H4 (cell line): ENCODE measurements around the gene SNAP23. TPM values are rescaled to one million over a fixed set of nuclear protein-coding genes. Genes with fewer than 3 reads are reported as not detected.

Source experiments
- DNase-seq: peaks from one replicate; pipeline ENCODE4 v3.0.0-alpha.2; 2015; ENCODE audit warnings: low spot score
- total RNA-seq: library from RNA; depleted of rRNA; stranded (reverse); fragments of >200 nt; shearing (Covaris generic); gene quantifications from 2 replicates; pipeline ENCODE4 v1.2.3, GENCODE V29; 2014; rRNA removed

SNAP23 gene
- total RNA-seq = 56.7 and 87.9 TPM in 2 replicates

DNA sequence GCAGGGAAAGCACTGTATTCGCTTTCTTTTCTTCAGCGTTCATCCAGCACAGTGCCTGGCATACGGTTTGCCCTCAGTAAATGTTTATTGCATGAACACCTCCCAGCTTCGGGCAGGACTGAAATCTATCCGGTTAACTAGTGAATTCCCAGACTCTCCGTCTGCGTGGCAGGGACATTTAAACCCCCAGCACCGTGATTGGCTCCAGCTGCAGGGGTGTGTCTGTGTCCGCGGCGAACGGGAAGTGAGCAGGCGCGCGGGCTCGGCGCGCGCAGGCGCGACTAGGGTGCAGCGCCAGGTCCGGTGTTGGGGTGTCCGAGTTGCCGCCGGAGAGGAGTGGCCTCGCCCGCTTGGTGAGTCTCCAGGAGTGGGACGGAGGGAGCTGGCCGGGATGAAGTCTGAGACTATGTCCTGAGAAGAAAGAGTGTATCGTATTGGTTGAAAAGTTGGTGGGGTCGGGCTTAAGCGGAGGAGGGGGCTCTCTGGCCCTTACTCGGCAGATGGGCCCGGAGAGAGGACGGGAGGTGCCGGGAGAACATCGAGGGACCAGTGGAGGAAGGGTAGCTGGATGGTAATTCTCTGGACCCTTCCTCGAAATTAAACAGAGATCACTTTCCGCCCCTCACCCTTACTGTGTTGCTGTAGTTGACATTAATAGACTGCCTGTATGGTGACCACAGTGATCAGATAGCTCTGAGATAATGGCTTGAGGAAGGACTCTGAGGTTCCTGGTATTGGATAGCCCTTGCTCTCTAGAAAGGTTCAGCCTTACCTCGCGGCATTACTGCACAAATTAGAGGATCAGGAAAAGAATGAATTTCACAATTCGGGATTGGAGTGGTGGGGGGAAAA is at the start of gene SNAP23:
TSS of gene SNAP23 (plus strand) at position 274 of the 852 bp plus-strand sequence. CDS start 16,213 bp downstream, outside the sequence.
- DNase-seq = peak; percentile 93

- no peak for DNase-seq
These were observed 47.8 kb upstream of the SNAP23 start for GRCh38 chr15:42447599-42447998.

DNA sequence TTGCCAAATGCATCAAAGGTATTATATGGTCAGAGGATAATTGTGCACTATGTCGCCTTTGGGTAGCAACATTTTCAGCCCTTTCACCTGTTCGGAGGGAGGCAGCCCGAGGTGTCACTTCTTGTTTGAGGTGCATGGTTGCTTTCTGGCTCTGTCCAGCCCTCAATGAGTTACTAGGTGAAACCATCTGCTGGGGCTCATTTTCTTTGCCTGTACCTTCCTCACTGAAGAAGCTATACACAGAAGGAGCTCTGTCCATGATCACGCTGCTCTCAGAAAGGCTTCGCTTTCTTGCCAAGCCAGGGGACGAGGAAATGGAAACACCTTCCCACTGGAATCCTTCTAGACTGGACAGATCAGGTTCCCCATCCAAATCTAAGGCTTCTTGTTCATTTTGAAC is 47.2 kb upstream of the SNAP23 start:
- DNase-seq = no peak

DNA sequence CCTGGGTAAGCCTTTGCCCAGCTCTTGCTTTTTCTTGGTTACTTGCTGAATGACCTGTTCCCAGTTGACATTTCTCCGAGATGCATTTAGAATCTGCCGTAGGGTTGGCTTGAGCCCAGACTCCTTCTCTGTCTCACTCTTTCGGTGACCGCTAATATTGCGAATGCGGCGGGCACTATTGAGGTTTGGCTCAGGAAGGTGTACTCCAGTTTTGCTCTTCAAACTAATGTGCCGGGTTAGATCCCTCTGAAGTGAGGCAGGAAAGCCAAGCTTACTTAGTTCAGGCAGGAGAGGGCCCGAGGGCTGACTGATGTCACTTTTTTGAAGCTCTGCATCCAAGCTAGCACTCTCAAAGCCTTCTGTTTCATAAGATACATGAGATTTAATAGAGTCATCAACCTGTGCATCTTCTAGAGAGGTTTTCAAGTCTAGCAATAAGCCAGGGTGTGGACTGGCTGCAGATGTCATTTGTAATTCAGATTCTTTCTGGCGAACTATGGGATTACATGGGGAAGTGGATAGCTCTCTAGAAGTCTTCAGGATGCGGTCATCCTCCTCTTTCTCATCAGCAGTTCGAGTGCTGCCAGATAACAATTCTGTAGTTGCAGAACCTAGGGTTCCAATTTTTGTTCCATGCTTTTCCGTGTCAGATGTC is 45.5 kb upstream of the SNAP23 start:
- DNase-seq = no peak

GRCh38 chr15:42450425-42450790 is 45.0 kb upstream of the SNAP23 start:
- DNase-seq = no peak

GRCh38 chr15:42453826-42454225 is 41.6 kb upstream of the SNAP23 start:
- DNase-seq = no peak

- no peak for DNase-seq
These were observed 38.9 kb upstream of the SNAP23 start for GRCh38 chr15:42456531-42456930.

- no peak for DNase-seq
These were observed 38.5 kb upstream of the SNAP23 start for GRCh38 chr15:42456971-42457370.

- DNase-seq = no peak
These were observed 37.7 kb upstream of the SNAP23 start for GRCh38 chr15:42457445-42458442.

DNA sequence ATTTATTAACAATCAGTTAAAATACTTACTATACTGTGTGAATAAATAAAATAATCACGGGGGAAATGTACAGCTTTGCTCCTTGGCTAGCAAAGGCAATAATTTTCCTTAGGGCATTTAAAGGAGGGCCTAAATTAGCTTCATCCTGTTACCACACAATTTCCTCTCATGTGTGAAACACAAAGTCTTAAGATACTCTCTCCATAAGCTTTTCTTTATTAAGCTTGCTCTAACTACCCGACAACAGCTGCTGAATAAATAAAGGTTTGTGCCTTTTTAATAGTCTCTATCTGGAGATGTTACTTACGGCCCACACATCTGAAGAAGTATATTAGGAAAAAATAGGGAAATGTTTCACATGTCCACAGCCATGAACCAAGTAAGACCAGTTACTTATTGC is 34.2 kb upstream of the SNAP23 start:
- DNase-seq = no peak

GRCh38 chr15:42465520-42466259 is 29.7 kb upstream of the SNAP23 start:
- no peak for DNase-seq

DNA sequence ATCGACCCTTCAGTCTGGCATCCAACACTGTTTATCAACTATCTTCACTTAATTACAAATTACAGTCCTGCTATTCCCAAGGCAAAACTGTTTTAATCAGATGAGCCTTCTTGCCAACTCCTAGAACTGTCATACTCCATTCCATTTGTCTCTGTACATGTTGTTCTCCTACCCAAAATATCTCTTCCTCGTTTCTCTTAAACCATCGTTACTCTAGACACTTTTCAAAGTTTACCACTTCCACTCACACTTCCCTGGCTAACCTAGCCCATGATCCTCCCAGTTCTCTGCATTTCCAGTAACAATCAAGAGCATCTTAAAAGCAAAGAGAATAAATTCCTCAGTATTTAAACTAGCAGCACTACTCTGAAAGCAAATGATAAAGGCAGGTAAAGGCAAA is 24.4 kb upstream of the SNAP23 start:
- no peak for DNase-seq

- no peak for DNase-seq
These were observed 20.6 kb upstream of the SNAP23 start for GRCh38 chr15:42474827-42475226.

DNA sequence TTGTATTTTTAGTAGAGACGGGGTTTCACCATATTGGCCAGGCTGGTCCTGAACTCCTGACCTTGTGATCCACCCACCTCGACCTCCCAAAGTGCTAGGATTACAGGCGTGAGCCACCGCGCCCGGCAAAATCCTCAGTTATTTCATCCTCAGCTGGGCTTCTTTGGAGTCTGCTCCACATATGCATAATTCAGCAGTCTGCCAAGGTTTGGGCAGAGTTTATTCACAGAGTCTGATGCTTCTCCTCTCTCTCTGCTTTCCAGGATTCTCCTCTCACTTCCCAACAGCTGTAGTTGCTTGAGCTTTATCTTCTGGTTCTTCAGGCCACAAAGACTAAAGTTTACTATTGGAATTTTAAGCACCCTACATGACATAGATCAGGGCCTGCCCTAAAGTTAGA is 12.7 kb upstream of the SNAP23 start:
- no peak for DNase-seq

- DNase-seq = no peak
These were observed 11.8 kb upstream of the SNAP23 start for GRCh38 chr15:42483677-42484076.

- DNase-seq = no peak
These were observed 5.2 kb upstream of the SNAP23 start for GRCh38 chr15:42490291-42490670.

DNA sequence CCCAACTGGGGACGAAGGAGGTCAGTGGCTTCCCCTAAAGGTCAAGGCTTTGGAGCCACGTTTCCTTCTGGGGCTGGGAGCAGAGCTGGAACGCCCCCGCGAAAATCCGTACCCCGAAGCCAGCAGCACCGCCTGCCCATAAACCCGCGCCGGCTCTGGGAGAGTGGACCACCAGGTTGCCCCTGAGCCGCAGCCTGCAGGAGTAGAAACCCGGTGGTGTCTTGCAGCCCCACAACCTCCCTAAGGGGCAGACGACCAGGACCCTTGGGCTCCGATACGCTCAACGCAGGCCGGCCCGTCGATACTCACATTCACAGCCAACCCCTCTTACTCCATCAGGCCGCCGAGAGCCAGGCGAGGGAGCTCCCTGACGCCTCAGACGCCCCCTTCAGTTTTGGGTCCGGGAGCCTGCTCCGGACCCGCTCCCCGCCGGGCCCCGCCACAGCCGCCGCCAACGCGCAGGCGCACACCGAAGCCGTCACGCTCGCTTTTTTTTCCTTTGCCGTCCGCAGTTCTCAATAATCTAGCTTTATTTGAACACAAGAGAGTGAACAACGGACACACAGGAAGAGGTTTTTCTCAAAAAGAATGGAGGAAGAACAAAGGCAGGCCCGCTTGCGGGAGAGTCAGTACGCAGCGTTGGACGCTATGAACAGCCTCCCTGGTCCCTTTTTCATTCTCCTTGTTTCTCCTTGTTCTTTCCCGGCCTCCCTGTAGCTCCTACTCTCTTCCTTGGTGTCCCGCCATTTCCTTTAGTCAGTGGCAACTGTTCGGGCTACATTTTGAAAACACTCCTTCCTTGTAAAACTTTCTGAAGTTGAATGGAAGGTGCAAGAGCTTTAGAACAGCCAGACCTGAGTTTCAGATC is 4.5 kb upstream of the SNAP23 start, which contains the start of gene ZNF106:
TSS of gene ZNF106 (minus strand) at position 471 of the 868 bp plus-strand sequence. CDS start 18,852 bp downstream, outside the sequence.
- peak; percentile 90 for DNase-seq

DNA sequence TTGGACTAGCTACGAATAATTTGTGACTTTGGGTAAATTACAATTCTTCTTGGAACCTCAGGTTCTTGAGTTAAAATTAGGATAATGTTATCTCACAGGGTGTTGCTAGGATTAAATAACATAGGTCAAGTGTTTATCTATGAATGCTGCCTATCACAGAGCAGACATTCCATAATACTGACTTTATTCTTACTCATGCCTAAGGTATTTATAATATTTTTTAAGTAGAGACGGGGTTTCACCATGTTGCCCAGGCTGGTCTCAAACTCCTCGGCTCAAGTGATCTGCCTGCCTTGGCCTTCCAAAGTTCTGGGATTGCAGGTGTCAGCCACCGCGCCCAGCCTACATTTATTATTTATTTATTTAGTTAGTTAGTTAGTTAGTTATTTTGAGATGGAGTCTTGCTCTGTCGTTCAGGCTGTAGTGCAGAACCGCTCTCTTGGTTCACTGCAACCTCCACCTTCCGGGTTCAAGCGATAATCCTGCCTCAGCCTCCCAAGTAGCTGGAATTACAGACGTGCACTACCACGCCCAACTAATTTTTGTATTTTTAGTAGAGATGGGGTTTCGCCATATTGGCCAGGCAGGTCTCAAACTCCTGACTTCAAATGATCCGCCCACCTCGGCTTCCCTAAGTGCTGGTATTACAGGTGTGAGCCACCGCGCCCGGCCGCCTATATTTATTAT is 3.8 kb upstream of the SNAP23 start:
- no peak for DNase-seq

DNA sequence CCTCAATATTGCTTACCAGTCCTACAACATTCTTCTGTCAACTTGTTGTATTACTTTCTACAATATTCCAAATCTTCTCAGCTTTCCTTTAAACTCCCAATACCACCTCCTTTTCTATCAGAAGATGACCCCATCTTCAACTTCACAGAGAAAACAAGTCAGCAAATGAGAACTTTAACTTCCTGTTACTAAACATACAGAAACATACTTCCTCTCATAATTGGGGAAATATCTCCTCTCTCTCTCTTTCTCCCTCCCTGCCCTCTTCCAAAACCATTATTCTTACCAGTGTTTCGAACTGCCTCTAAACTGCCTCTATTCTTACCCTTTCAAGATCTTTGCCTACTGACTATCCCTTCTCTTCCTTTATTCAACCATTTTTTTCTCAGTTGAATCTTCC is 1.8 kb upstream of the SNAP23 start:
- DNase-seq = no peak

- peak; percentile 36 for DNase-seq
These were observed 455 bp upstream of the SNAP23 start for GRCh38 chr15:42494998-42495360.
